ENCODE data around the gene TSHB. TPM values are rescaled to one million over a fixed set of nuclear protein-coding genes. Genes with fewer than 3 reads are reported as not detected.

Gene TSHB
- total RNA-seq, 2 experiments from 2014 or later: not detected

DNA sequence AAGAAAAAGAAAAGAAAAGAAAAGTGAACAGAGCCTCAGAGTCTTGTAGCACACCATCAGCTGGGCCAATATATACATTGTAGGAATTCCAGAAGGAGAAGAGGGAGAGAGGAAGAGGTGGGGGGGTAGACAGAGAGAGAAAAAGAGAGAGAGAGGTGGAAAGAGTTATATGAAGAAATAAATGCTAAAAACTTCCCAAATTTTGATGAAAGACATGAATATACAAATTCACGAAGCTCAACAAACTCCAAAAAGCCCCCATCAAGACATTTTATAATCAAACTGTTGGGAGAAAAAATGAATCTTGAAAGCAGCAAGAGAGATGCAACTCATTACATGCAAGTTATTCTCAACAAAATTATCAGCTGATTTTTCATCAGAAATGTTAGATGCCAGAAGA lies 41.5 kb upstream of the TSHB start:
- intact Hi-C loops (cut with micrococcal nuclease; ENCODE audit: unreplicated experiment): no loop called here
- no peak overlapping the region for H3K4me2 ChIP-seq (ENCODE audit: low read length)
- H4K20me1 ChIP-seq (ENCODE audit: insufficient read depth, low read length): no peaks in the 10 kb centered on the region
- H3K27ac ChIP-seq (ENCODE audit: low read depth, low read length, poor library complexity, severe bottlenecking): no peak overlapping the region
- ChIA-PET CTCF (ENCODE audit: unreplicated experiment) (no interaction called here), POLR2A (interaction anchor here (0.6 to 0.7 kb wide), 3 partner anchors 238 to 1917 kb away, joined by 3 to 5 read pairs (median 3); no protein-coding TSS in a partner anchor)
- no peak for DNase-seq (ENCODE audit: low spot score)
- peaks cover 7% of the 10 kb centered on the region; the same call in 1 of the 2 replicates for H3K9me3 ChIP-seq (ENCODE audit: low read length)
- no peak overlapping the region for H2AFZ ChIP-seq (ENCODE audit: low read length)
- no peaks in the 10 kb centered on the region for H3K4me1 ChIP-seq (ENCODE audit: insufficient read depth, low read length, poor library complexity, severe bottlenecking)
- H3K4me3 ChIP-seq (ENCODE audit: low read depth, low read length, poor library complexity, severe bottlenecking): no peak overlapping the region
- TF ChIP-seq EZH2phosphoT487 (IDR thresholded peaks at IDR 0.05; ENCODE audit: borderline replicate concordance, low read depth, low read length): no peak
- TF ChIP-seq, protein P1, sequence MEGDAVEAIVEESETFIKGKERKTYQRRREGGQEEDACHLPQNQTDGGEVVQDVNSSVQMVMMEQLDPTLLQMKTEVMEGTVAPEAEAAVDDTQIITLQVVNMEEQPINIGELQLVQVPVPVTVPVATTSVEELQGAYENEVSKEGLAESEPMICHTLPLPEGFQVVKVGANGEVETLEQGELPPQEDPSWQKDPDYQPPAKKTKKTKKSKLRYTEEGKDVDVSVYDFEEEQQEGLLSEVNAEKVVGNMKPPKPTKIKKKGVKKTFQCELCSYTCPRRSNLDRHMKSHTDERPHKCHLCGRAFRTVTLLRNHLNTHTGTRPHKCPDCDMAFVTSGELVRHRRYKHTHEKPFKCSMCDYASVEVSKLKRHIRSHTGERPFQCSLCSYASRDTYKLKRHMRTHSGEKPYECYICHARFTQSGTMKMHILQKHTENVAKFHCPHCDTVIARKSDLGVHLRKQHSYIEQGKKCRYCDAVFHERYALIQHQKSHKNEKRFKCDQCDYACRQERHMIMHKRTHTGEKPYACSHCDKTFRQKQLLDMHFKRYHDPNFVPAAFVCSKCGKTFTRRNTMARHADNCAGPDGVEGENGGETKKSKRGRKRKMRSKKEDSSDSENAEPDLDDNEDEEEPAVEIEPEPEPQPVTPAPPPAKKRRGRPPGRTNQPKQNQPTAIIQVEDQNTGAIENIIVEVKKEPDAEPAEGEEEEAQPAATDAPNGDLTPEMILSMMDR (conservative IDR thresholded peaks at IDR 0.05; ENCODE audit: low read length): no peak
- no peaks in the 10 kb centered on the region for H3K79me2 ChIP-seq (ENCODE audit: insufficient read depth, low read depth, low read length)
- BruUV-seq (replicated peaks): no TSS peak
- no peaks in the 10 kb centered on the region for H3K36me3 ChIP-seq (ENCODE audit: insufficient read depth, low read length)
- H3K9me2 ChIP-seq (ENCODE audit: insufficient read depth, low read length): no peaks in the 10 kb centered on the region

DNA sequence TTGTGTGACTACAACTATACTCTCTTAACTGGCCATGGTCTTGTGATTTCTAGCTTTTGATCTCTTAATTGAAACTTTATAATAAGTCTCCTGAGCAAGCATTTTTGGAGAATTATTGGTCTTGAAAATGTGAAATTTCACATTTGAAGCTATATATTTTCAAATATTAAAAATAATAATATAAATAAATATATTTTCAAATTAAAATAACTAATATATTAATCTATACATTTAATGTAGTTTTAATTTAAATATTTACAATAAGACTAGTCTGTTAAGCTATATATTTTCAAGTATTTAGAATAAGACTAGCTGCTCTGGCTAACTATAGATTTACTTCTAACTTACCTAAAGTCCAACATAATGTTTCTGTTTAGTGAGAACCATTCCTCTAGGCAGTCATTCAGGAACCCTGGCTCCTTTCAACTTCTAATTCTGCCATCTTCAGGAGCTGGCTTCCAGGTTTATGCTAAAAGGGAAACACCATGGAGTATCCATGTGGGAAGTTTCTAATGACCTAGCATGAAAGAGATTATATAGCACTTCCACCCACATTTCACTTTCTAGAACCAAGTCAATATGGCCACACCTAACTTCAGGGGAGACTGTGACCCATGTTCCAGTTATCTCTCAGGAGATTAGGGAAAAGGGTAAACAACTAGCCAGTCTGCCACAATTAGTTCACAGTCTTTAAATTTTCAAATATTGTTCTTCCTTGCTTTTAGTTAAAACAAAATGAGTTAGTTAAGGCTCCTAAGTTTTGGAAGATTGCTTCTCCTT lies 31.9 kb upstream of the TSHB start:
- POLR2A ChIA-PET: interaction anchor here (0.6 kb wide), 2 partner anchors 128 to 555 kb away, joined by 3 read pairs; no protein-coding TSS in a partner anchor

More for the DNA sequence above, 31.9 kb upstream of the TSHB start:
- no peak overlapping the region for H3K27ac ChIP-seq (ENCODE audit: low read depth, low read length, poor library complexity, severe bottlenecking)
- no peaks in the 10 kb centered on the region for H3K36me3 ChIP-seq (ENCODE audit: insufficient read depth, low read length)
- CTCF ChIA-PET (ENCODE audit: unreplicated experiment): no interaction called here
- no peak overlapping the region for H3K4me2 ChIP-seq (ENCODE audit: low read length)
- no peaks in the 10 kb centered on the region for H3K4me1 ChIP-seq (ENCODE audit: insufficient read depth, low read length, poor library complexity, severe bottlenecking)
- no peak for TF ChIP-seq EZH2phosphoT487 (IDR thresholded peaks at IDR 0.05; ENCODE audit: borderline replicate concordance, low read depth, low read length)
- TF ChIP-seq, protein P1 (conservative IDR thresholded peaks at IDR 0.05; ENCODE audit: low read length): no peak
- no peak overlapping the region for H2AFZ ChIP-seq (ENCODE audit: low read length)
- no TSS peak for BruUV-seq (replicated peaks)
- no peaks in the 10 kb centered on the region for H3K79me2 ChIP-seq (ENCODE audit: insufficient read depth, low read depth, low read length)
- no peaks in the 10 kb centered on the region for H3K9me3 ChIP-seq (ENCODE audit: low read length)
- H3K9me2 ChIP-seq (ENCODE audit: insufficient read depth, low read length): no peaks in the 10 kb centered on the region
- DNase-seq (ENCODE audit: low spot score): no peak
- H3K4me3 ChIP-seq (ENCODE audit: low read depth, low read length, poor library complexity, severe bottlenecking): no peak overlapping the region
- H4K20me1 ChIP-seq (ENCODE audit: insufficient read depth, low read length): no peaks in the 10 kb centered on the region
- intact Hi-C loops (cut with micrococcal nuclease; ENCODE audit: unreplicated experiment): no loop called here

All from OCI-LY7 (cell line).